ENCODE measurements around the gene GALNT1.

DNA sequence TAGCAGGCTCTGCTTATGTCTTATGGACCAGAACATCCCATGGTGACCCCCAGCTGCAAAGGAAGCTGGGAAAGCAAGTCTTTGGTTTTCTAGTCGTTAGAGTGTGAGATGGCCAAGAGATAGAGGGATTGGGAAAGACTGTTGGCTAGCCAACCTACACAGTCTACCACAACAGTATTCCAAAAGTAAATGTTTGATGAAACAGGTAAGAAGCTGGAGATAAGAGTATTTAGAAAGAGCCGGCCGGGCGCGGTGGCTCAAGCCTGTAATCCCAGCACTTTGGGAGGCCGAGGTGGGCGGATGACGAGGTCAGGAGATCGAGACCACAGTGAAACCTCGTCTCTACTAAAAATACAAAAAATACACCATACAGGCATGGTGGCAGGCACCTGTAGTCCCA lies 124.4 kb downstream of the GALNT1 start:
- no peak for TF ChIP-seq POLR2A (IDR thresholded peaks at IDR 0.05)
- TF ChIP-seq, protein P1, sequence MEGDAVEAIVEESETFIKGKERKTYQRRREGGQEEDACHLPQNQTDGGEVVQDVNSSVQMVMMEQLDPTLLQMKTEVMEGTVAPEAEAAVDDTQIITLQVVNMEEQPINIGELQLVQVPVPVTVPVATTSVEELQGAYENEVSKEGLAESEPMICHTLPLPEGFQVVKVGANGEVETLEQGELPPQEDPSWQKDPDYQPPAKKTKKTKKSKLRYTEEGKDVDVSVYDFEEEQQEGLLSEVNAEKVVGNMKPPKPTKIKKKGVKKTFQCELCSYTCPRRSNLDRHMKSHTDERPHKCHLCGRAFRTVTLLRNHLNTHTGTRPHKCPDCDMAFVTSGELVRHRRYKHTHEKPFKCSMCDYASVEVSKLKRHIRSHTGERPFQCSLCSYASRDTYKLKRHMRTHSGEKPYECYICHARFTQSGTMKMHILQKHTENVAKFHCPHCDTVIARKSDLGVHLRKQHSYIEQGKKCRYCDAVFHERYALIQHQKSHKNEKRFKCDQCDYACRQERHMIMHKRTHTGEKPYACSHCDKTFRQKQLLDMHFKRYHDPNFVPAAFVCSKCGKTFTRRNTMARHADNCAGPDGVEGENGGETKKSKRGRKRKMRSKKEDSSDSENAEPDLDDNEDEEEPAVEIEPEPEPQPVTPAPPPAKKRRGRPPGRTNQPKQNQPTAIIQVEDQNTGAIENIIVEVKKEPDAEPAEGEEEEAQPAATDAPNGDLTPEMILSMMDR (IDR thresholded peaks at IDR 0.05 in 4 of 5, conservative IDR thresholded peaks at IDR 0.05 in 1 of 5) = no peak

Data from gastrocnemius medialis (tissue), 4 donors.